Nephron (organoid): Measurements from ENCODE around the gene LRRC46.

ENCODE experiments used
- H3K27ac Mint-ChIP-seq, 3 experiments: 2 replicates each; pipeline ENCODE4 v1.8.0; 2020; ENCODE audit warnings: mixed read lengths in 3 of 3, mild to moderate bottlenecking in 2 of 3, moderate library complexity in 1 of 3
- H3K27me3 Mint-ChIP-seq: 2 replicates; pipeline ENCODE4 v1.8.0; 2021; ENCODE audit warnings: low read depth, mild to moderate bottlenecking, moderate library complexity, mixed read lengths
- H3K36me3 Mint-ChIP-seq: 2 replicates; pipeline ENCODE4 v1.8.0; 2020; ENCODE audit warnings: low read depth, mixed read lengths
- H3K4me1 Mint-ChIP-seq: 2 replicates; pipeline ENCODE4 v1.8.0; 2020; ENCODE audit warnings: mixed read lengths
- H3K4me3 Mint-ChIP-seq, 3 experiments: 2 replicates each; pipeline ENCODE4 v1.8.0; 2020; ENCODE audit warnings: mild to moderate bottlenecking in 3 of 3, mixed read lengths in 3 of 3, moderate library complexity in 2 of 3
- H3K9me3 Mint-ChIP-seq: 2 replicates; pipeline ENCODE4 v1.8.0; 2020; ENCODE audit warnings: mixed read lengths
- CTCF ChIP-seq, 3 experiments: fragments of 200-600 bp; sonication (generic); IDR thresholded peaks; one replicate each; pipeline ENCODE4 v1.5.0; 2021; ENCODE audit warnings: antibody characterized with exemption in 3 of 3; ENCODE audit not compliant: unreplicated experiment in 3 of 3

Gene LRRC46

GRCh38 chr17:47812146-47812920, 19.1 kb upstream of the LRRC46 start:
- Mint-ChIP-seq H3K27me3 (no peaks in the 10 kb centered on the region), H3K4me3 (no peak overlapping the region), H3K36me3 (peaks cover 21% of the 10 kb centered on the region), H3K27ac (no peak overlapping the region), H3K9me3 (no peaks in the 10 kb centered on the region), H3K4me1 (no peaks in the 10 kb centered on the region)
- TF ChIP-seq CTCF (IDR thresholded peaks at IDR 0.05; ENCODE audit: unreplicated experiment in 3 of 3): no peak

GRCh38 chr17:47813077-47813476, 18.4 kb upstream of the LRRC46 start:
- no peak overlapping the region for H3K4me3 Mint-ChIP-seq
- no peak for TF ChIP-seq CTCF (IDR thresholded peaks at IDR 0.05; ENCODE audit: unreplicated experiment in 3 of 3)
- H3K36me3 Mint-ChIP-seq: peaks cover 24% of the 10 kb centered on the region
- H3K27me3 Mint-ChIP-seq: no peaks in the 10 kb centered on the region
- no peak overlapping the region for H3K27ac Mint-ChIP-seq
- H3K4me1 Mint-ChIP-seq: no peaks in the 10 kb centered on the region
- no peaks in the 10 kb centered on the region for H3K9me3 Mint-ChIP-seq

GRCh38 chr17:47813512-47814031, 17.9 kb upstream of the LRRC46 start:
- Mint-ChIP-seq H3K4me1 (no peaks in the 10 kb centered on the region), H3K4me3 (no peak overlapping the region), H3K9me3 (no peaks in the 10 kb centered on the region), H3K27me3 (no peaks in the 10 kb centered on the region), H3K36me3 (peaks cover 24% of the 10 kb centered on the region), H3K27ac (no peak overlapping the region)
- no peak for TF ChIP-seq CTCF (IDR thresholded peaks at IDR 0.05; ENCODE audit: unreplicated experiment in 3 of 3)

- Mint-ChIP-seq H3K4me3 (no peak overlapping the region), H3K4me1 (no peaks in the 10 kb centered on the region), H3K9me3 (no peaks in the 10 kb centered on the region), H3K27ac (no peak overlapping the region), H3K27me3 (no peaks in the 10 kb centered on the region), H3K36me3 (peaks cover 24% of the 10 kb centered on the region)
- TF ChIP-seq CTCF (IDR thresholded peaks at IDR 0.05; ENCODE audit: unreplicated experiment in 3 of 3): no peak
Observed at GRCh38 chr17:47815106-47815918, 16.2 kb upstream of the LRRC46 start.

GRCh38 chr17:47816111-47816735, 15.2 kb upstream of the LRRC46 start:
- H3K27ac Mint-ChIP-seq: no peak overlapping the region

More at GRCh38 chr17:47816111-47816735, 15.2 kb upstream of the LRRC46 start:
- Mint-ChIP-seq H3K4me1 (peaks cover 8% of the 10 kb centered on the region), H3K4me3 (no peak overlapping the region), H3K9me3 (no peaks in the 10 kb centered on the region), H3K36me3 (peaks cover 23% of the 10 kb centered on the region), H3K27me3 (no peaks in the 10 kb centered on the region)
- TF ChIP-seq CTCF (IDR thresholded peaks at IDR 0.05; ENCODE audit: unreplicated experiment in 3 of 3): no peak
